Trophoblast cell (in vitro differentiated cells and primary cell): ENCODE data around the gene VPS39.
A peak's percentile ranks its signal among the peaks of the same experiment; 100 is the strongest.

ENCODE experiments used
- DNase-seq, 2 donors: peaks; one replicate each; pipeline ENCODE4 v3.0.0-alpha.2; 2016
- H2AFZ ChIP-seq: 2 replicates; pipeline ENCODE4 v1.6.1; 2013; ENCODE audit warnings: low read length, moderate library complexity, mild to moderate bottlenecking; ENCODE audit not compliant: insufficient read depth, poor library complexity
- H2AK5ac ChIP-seq: 2 replicates; pipeline ENCODE4 v1.6.1; 2013; ENCODE audit warnings: mild to moderate bottlenecking, low read length
- H2BK120ac ChIP-seq: 2 replicates; pipeline ENCODE4 v1.6.1; 2013; ENCODE audit warnings: low read length, mild to moderate bottlenecking, moderate library complexity; ENCODE audit not compliant: insufficient read depth, poor library complexity
- H2BK12ac ChIP-seq: 2 replicates; pipeline ENCODE4 v1.6.1; 2013; ENCODE audit warnings: mild to moderate bottlenecking, low read length, moderate library complexity
- H2BK5ac ChIP-seq: 2 replicates; pipeline ENCODE4 v1.6.1; 2013; ENCODE audit warnings: low read length, low read depth, moderate library complexity, mild to moderate bottlenecking; ENCODE audit not compliant: poor library complexity
- H3K14ac ChIP-seq: 2 replicates; pipeline ENCODE4 v1.6.1; 2013; ENCODE audit warnings: mild to moderate bottlenecking, low read length
- H3K18ac ChIP-seq: 2 replicates; pipeline ENCODE4 v1.6.1; 2013; ENCODE audit warnings: mild to moderate bottlenecking, low read length
- H3K23ac ChIP-seq: 2 replicates; pipeline ENCODE4 v1.6.1; 2013; ENCODE audit warnings: low read length
- H3K27ac ChIP-seq: 2 replicates; pipeline ENCODE4 v1.5.1; 2013; ENCODE audit warnings: low read depth, mild to moderate bottlenecking, inconsistent platforms, low read length, moderate library complexity
- H3K27me3 ChIP-seq: 2 replicates; pipeline ENCODE4 v1.6.1; 2013; ENCODE audit warnings: inconsistent platforms, mild to moderate bottlenecking, low read length, moderate library complexity; ENCODE audit not compliant: insufficient read depth
- H3K36me3 ChIP-seq, 2 experiments: 1 replicate in 1 of 2; 2 replicates in 1 of 2; pipeline ENCODE4 v1.6.1; 2013; ENCODE audit warnings: low read length in 2 of 2, mild to moderate bottlenecking in 2 of 2, moderate library complexity in 1 of 2; ENCODE audit not compliant: insufficient read depth in 2 of 2, control insufficient read depth in 1 of 2
- H3K4ac ChIP-seq: 2 replicates; pipeline ENCODE4 v1.6.1; 2013; ENCODE audit warnings: low read depth, mild to moderate bottlenecking, low read length, moderate library complexity
- H3K4me1 ChIP-seq, 2 experiments: 1 replicate in 1 of 2; 2 replicates in 1 of 2; pipeline ENCODE4 v1.6.1; 2013; ENCODE audit warnings: low read length in 2 of 2, mild to moderate bottlenecking in 2 of 2, moderate library complexity in 1 of 2; ENCODE audit not compliant: insufficient read depth in 2 of 2, control insufficient read depth in 1 of 2
- H3K4me2 ChIP-seq: 2 replicates; pipeline ENCODE4 v1.6.1; 2013; ENCODE audit warnings: inconsistent platforms, mild to moderate bottlenecking, low read length, moderate library complexity
- H3K4me3 ChIP-seq: 2 replicates; pipeline ENCODE4 v1.5.1; 2013; ENCODE audit warnings: mild to moderate bottlenecking, low read depth, low read length, inconsistent platforms
- H3K79me1 ChIP-seq: one replicate; pipeline ENCODE4 v1.6.1; 2013; ENCODE audit warnings: low read length
- H3K79me2 ChIP-seq: 2 replicates; pipeline ENCODE4 v1.6.1; 2013; ENCODE audit warnings: low read length, mild to moderate bottlenecking; ENCODE audit not compliant: control insufficient read depth, insufficient read depth, poor library complexity
- H3K9ac ChIP-seq: 2 replicates; pipeline ENCODE4 v1.6.1; 2013; ENCODE audit warnings: mild to moderate bottlenecking, low read length
- H3K9me3 ChIP-seq: 2 replicates; pipeline ENCODE4 v1.6.1; 2013; ENCODE audit warnings: low read depth, mild to moderate bottlenecking, control low read depth, inconsistent platforms, low read length; ENCODE audit not compliant: insufficient read depth
- H4K12ac ChIP-seq: 2 replicates; pipeline ENCODE4 v1.6.1; 2013; ENCODE audit warnings: low read depth, mild to moderate bottlenecking, low read length, moderate library complexity
- H4K8ac ChIP-seq: 2 replicates; pipeline ENCODE4 v1.6.1; 2013; ENCODE audit warnings: low read depth, mild to moderate bottlenecking, low read length, moderate library complexity
- H4K91ac ChIP-seq: one replicate; pipeline ENCODE4 v1.6.1; 2013; ENCODE audit warnings: low read depth, mild to moderate bottlenecking, low read length, moderate library complexity
- WGBS: extraction: QIAGEN DNeasy Blood & Tissue Kit; methylation state at CpG from one replicate; pipeline ENCODE4 v1.1.7; 2013; ENCODE audit warnings: missing lambda C conversion rate; ENCODE audit not compliant: insufficient read length, insufficient coverage; ENCODE audit errors: extremely low coverage; 5-methylcytosine and 5-hydroxymethylcytosine counted together

VPS39 gene

DNA sequence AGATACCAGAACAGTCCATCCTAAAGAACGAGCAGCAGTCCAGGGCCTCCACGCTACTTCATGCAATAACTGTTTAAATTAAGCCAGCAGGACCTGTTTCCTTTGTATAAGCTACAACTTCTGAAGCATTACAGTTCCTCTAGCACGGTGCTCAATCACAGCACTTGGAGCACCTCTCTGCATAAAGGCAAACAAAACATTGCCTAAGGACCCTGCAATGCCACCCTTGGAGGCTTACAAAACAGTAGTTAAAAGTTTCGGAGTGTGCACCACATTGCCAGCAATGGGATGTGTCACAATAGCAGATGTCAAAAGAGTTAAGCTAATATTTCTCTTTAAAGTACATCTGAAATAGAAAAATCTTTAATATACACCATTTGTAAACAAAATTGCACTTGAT, 2.6 kb upstream of the VPS39 start:
- Histone ChIP-seq H3K4me3 (no peak overlapping the region), H4K91ac (no peak overlapping the region), H2AK5ac (no peak overlapping the region), H4K8ac (no peak overlapping the region), H3K27ac (no peak overlapping the region), H2BK5ac (no peak overlapping the region), H2BK120ac (no peak overlapping the region), H3K9me3 (no peaks in the 10 kb centered on the region), H3K9ac (no peak overlapping the region), H3K18ac (no peak overlapping the region), H3K79me1 (peaks cover 5% of the 10 kb centered on the region), H3K27me3 (no peaks in the 10 kb centered on the region), H3K4ac (no peak overlapping the region), H2BK12ac (no peak overlapping the region), H3K14ac (no peak overlapping the region), H3K23ac (no peak overlapping the region), H3K4me2 (no peak overlapping the region), H4K12ac (no peak overlapping the region), H2AFZ (no peak overlapping the region), H3K4me1 (peaks cover 0 to 5% of the 10 kb centered on the region in 2 experiments), H3K79me2 (peaks cover 6% of the 10 kb centered on the region), H3K36me3 (peaks cover 5 to 12% of the 10 kb centered on the region in 2 experiments)
- WGBS, result no CpG with 5 or more reads among the region's 4 CpGs
- no peak for DNase-seq

DNA sequence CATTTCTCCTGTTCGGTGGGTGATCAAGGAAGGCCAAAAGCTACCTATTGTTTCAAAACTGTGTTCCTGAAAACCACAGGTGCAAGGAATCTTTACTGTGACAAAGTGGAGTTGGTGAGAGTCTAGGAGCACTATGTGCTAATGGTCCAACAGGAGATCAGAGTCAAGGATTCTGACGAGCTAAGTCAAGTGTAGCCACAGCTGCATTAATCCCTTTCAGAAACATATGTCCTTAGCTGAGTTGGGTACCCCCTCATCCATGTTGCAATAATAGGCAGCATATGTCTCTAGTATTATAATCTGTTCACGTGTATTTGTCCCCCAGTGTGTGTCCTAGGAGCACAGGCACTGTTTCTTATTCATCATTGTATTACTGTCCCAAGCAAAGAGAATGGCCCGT, 1.7 kb downstream of the VPS39 start:
- Histone ChIP-seq H3K14ac (no peak overlapping the region), H4K91ac (no peak overlapping the region), H3K4me2 (no peak overlapping the region), H2BK120ac (no peak overlapping the region), H3K9me3 (no peaks in the 10 kb centered on the region), H3K4me1 (peaks cover 0 to 5% of the 10 kb centered on the region in 2 experiments), H3K27me3 (no peaks in the 10 kb centered on the region), H4K12ac (no peak overlapping the region), H4K8ac (no peak overlapping the region), H3K36me3 (peaks cover 4 to 9% of the 10 kb centered on the region in 2 experiments), H2AFZ (no peak overlapping the region), H3K79me2 (peaks cover 6% of the 10 kb centered on the region), H2AK5ac (no peak overlapping the region), H2BK5ac (no peak overlapping the region), H3K4ac (no peak overlapping the region), H2BK12ac (no peak overlapping the region), H3K18ac (no peak overlapping the region), H3K9ac (no peak overlapping the region), H3K4me3 (no peak overlapping the region), H3K27ac (no peak overlapping the region), H3K23ac (no peak overlapping the region), H3K79me1 (peaks cover 5% of the 10 kb centered on the region)
- no peak for DNase-seq
- no CpG with 5 or more reads among the region's 4 CpGs for WGBS

DNA sequence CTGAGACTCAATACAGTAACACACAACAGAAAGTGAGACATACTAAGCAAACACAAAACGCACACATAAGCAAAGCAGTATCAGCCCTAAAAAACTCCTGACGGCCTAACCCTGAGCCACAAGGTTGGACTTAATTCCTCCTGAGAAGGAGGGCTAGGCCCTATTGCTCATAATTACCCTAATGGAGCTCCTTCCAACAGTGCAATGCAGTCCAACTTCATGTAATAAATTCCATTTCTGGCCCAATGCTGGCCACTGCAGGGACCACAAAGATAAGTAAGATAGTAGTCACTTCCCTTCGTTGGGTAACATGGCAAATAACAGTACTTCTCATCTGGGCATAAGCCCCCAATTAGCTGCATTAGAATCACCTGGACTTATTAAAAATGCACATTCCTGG, 4.2 kb downstream of the VPS39 start:
- Histone ChIP-seq H3K18ac (no peak overlapping the region), H3K9me3 (no peaks in the 10 kb centered on the region), H3K9ac (no peak overlapping the region), H3K79me2 (peaks cover 6% of the 10 kb centered on the region), H2AFZ (no peak overlapping the region), H4K91ac (no peak overlapping the region), H2BK5ac (no peak overlapping the region), H3K27me3 (no peaks in the 10 kb centered on the region), H4K8ac (no peak overlapping the region), H3K4ac (no peak overlapping the region), H3K4me3 (no peak overlapping the region), H3K14ac (no peak overlapping the region), H2BK120ac (no peak overlapping the region), H3K23ac (peak overlapping the region; percentile 27), H2AK5ac (no peak overlapping the region), H3K4me2 (no peak overlapping the region), H3K4me1 (peaks cover 0 to 5% of the 10 kb centered on the region in 2 experiments), H2BK12ac (no peak overlapping the region), H4K12ac (no peak overlapping the region), H3K36me3 (peaks cover 2 to 3% of the 10 kb centered on the region in 2 experiments), H3K79me1 (peaks cover 5% of the 10 kb centered on the region), H3K27ac (no peak overlapping the region)
- no CpG with 5 or more reads among the region's 3 CpGs for WGBS
- DNase-seq, result peak; percentile 77 to 88

DNA sequence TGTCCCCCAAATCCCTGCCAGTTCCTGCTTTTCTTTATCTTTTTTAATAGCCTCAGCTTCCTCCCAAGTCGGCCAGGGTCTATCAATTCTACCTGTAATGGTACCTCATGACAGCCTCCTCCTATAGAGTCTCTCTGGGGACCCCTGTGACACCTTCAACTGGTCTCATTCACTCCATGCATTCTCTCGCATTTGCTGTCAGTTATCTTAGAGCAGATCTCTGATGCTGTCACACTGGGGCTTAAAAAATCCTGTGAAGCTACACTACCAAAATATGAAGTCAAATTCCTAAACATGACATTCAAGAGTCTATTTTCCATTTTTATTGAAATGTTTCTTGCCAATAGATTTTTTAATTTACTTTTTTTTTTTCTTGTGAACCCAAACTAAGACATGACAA, 5.5 kb downstream of the VPS39 start:
- Histone ChIP-seq H3K4me1 (peaks cover 0 to 5% of the 10 kb centered on the region in 2 experiments), H3K4me3 (no peak overlapping the region), H2BK5ac (no peak overlapping the region), H3K79me2 (peaks cover 2% of the 10 kb centered on the region), H4K91ac (no peak overlapping the region), H3K14ac (no peak overlapping the region), H3K27ac (no peak overlapping the region), H2BK120ac (no peak overlapping the region), H3K36me3 (peaks cover 4 to 6% of the 10 kb centered on the region in 2 experiments), H3K79me1 (peaks cover under 1% of the 10 kb centered on the region), H4K12ac (no peak overlapping the region), H3K18ac (no peak overlapping the region), H3K9ac (no peak overlapping the region), H2AK5ac (no peak overlapping the region), H3K23ac (no peak overlapping the region), H3K4me2 (no peak overlapping the region), H3K9me3 (no peaks in the 10 kb centered on the region), H2AFZ (no peak overlapping the region), H3K4ac (no peak overlapping the region), H4K8ac (no peak overlapping the region), H2BK12ac (no peak overlapping the region), H3K27me3 (no peaks in the 10 kb centered on the region)
- DNase-seq, result peak in 1 of 2 donors; percentile 68
- no CpG with 5 or more reads among the region's 2 CpGs for WGBS
